LNCAP (cell line): ENCODE data around the gene SMPD3.

Source experiments
- CTCF ChIP-seq: fragments of 450-650 bp; IDR thresholded peaks from 2 replicates; pipeline ENCODE4 v1.5.1; 2017; ENCODE audit warnings: mild to moderate bottlenecking

The SMPD3 gene

DNA sequence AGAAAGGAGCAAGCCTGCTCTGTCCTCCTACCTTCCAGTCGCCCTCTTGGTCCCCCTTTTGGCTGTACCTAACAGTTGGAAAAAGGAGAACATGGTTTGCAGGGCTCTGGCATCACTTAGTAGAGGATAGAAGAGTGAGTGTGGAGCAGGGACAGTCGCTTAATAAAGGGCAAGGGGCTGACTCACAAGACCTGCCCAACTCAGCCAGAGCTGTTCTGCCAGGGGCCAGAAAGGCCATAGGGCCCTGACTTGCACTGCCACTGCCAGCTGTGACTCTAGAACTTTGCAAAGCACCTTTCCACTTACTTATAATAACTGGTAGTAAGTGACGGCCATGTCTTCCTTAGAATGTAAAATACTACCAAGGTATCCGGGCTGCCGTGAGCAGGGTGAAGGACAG, 124.0 kb downstream of the SMPD3 start:
- no peak for TF ChIP-seq CTCF

DNA sequence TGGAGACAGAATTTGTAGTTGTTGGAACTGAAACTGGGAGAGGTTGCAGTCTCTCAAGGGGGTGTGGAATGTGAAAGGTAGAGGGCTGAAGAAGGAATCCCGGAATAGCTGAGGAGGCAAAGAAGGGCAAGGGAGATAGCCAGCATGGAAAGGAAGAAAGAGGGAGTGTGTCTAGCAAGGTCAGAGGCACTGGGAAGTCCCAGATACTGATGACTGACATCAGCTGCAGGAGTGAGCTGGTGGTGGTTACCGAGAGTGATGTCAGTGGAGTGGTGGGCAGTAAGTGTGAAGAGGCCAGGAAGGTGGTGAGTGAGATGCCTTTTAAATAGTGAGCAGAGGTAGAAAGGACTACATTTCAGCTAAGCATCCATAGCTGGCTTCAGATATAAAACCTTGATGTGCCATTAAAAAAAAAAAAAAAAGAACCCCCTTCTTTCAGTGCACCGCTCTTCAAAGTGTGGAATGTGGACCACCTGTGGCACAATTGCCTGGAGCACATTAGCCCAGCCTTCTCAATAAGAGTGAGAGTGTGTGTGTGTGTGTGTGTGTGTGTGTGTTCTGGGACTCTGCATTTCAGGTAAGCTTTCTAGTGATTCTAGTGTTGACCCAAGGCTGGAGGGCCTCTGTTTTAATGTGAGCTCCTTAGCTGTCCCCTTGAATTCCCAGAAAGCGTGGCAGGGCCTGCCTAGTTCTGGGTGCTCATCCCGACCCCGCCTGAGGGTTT, 129.0 kb downstream of the SMPD3 start:
- no peak for TF ChIP-seq CTCF

DNA sequence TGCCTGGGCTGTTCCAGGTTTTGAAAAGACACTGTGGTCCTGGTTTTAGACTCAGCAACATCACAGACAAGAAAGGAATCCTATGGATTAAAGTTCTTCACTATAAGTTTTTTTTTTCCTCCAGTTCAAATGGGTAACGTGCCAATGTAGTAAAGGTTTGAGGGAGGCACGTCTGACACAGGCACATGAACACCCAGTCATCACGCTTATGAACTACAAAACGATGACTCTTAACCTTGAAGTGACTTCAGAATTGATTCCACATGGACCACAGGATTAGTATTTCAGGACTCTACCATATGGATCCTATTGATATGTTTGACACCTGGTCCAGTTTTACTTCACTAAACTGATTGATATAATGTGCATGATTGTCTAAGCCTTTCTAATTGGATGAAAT, 135.2 kb downstream of the SMPD3 start:
- no peak for TF ChIP-seq CTCF

GRCh38 chr16:68310774-68311511, 137.4 kb downstream of the SMPD3 start, which contains the start of the genes PRMT7 and SLC7A6OS:
PRMT7 (plus strand) TSS chr16:68311019; CDS start chr16:68315980, 4,961 bp downstream.
SLC7A6OS (minus strand) TSS chr16:68310946; CDS start chr16:68310926, 20 bp downstream.
- no peak for TF ChIP-seq CTCF

GRCh38 chr16:68310437-68310773, 137.9 kb downstream of the SMPD3 start:
- TF ChIP-seq CTCF = no peak

DNA sequence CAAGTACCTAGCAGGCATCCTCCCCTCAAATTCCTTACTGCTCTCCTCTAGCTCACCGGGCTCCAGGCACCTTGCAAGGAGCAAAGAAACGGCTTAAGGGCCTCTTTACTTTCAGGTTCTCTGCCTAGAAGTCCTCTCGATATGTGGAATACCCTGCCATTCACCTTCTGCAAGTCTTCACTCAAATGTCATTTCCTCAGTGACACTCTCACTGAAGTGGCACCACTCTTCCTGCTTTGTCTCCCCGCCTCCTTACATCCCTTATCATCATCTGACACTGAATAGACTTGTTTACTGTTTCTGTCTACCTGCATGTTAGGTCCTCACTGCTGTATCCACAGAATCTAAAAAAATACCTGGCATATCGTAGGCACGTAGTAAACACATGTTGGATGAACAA, 138.5 kb downstream of the SMPD3 start:
- no peak for TF ChIP-seq CTCF
